HCEC 1CT (cell line): Measurements from ENCODE around the gene SLC2A13.
"Not testable (repeated sequence)": the region's sequence is repeated elsewhere in the genome, so short reads cannot be mapped to it uniquely, and the experiment has no call there.

Experiments used
- DNase-seq: peaks from one replicate; pipeline ENCODE4 v3.0.0-alpha.2; 2017

The SLC2A13 gene

GRCh38 chr12:40034156-40034555 lies 71.7 kb downstream of the SLC2A13 start:
- DNase-seq = no peak

GRCh38 chr12:40033242-40033630 lies 72.6 kb downstream of the SLC2A13 start:
- DNase-seq = no peak

- no peak for DNase-seq
Measured at GRCh38 chr12:40032433-40033241, 73.2 kb downstream of the SLC2A13 start.

- no peak for DNase-seq
Measured at GRCh38 chr12:40031965-40032364, 73.9 kb downstream of the SLC2A13 start.

- not testable (repeated sequence) for DNase-seq
Measured at GRCh38 chr12:40030970-40031369, 74.9 kb downstream of the SLC2A13 start.

GRCh38 chr12:40028296-40028695 lies 77.6 kb downstream of the SLC2A13 start:
- DNase-seq = no peak

- no peak for DNase-seq
Measured at GRCh38 chr12:40022850-40023249, 83.0 kb downstream of the SLC2A13 start.

GRCh38 chr12:40020261-40020691 lies 85.6 kb downstream of the SLC2A13 start:
- no peak for DNase-seq

GRCh38 chr12:40017488-40017887 lies 88.4 kb downstream of the SLC2A13 start:
- DNase-seq = no peak

GRCh38 chr12:40016980-40017379 lies 88.9 kb downstream of the SLC2A13 start:
- DNase-seq = peak; percentile 56

GRCh38 chr12:40015881-40016280 lies 90.0 kb downstream of the SLC2A13 start:
- no peak for DNase-seq

GRCh38 chr12:40015345-40015744 lies 90.5 kb downstream of the SLC2A13 start:
- DNase-seq = peak; percentile 48

GRCh38 chr12:40013847-40014246 lies 92.0 kb downstream of the SLC2A13 start:
- DNase-seq = peak; percentile 12

- no peak for DNase-seq
Measured at GRCh38 chr12:40013292-40013691, 92.6 kb downstream of the SLC2A13 start.

GRCh38 chr12:40012711-40013110 lies 93.2 kb downstream of the SLC2A13 start:
- no peak for DNase-seq

- DNase-seq = no peak
Measured at GRCh38 chr12:40011775-40012129, 94.1 kb downstream of the SLC2A13 start.

GRCh38 chr12:40010899-40011774 lies 94.7 kb downstream of the SLC2A13 start:
- DNase-seq = peak; percentile 77

- DNase-seq = peak; percentile 15
Measured at GRCh38 chr12:40002178-40003169, 103.4 kb downstream of the SLC2A13 start.

GRCh38 chr12:40001406-40001805 lies 104.5 kb downstream of the SLC2A13 start:
- no peak for DNase-seq

- no peak for DNase-seq
Measured at GRCh38 chr12:40000884-40001283, 105.0 kb downstream of the SLC2A13 start.

GRCh38 chr12:39993268-39993667 lies 112.6 kb downstream of the SLC2A13 start:
- DNase-seq = no peak
